ENCODE results near the gene POLR2A. TPM values are rescaled to one million over a fixed set of nuclear protein-coding genes. Genes with fewer than 3 reads are reported as not detected.

POLR2A gene
- total and polyA plus RNA-seq, 8 donors = 24.5 to 83.6 (median 53.8) TPM

GRCh38 chr17:7528842-7529241 lies 44.7 kb downstream of the POLR2A start:
- DNase-seq = no peak
- intact Hi-C loops (cut with DNase I) = no loop called here
- FAIRE-seq = no peak
- ATAC-seq = no peak
- Histone ChIP-seq H3K27me3 (no peaks in the 10 kb centered on the region), H3K9me3 (no peaks in the 10 kb centered on the region), H3K36me3 (no peaks in the 10 kb centered on the region), H3K4me1 (no peaks in the 10 kb centered on the region), H3K27ac (no peak overlapping the region), H3K4me3 (no peak overlapping the region)
- no peak for TF ChIP-seq CTCF (IDR thresholded peaks at IDR 0.05)

GRCh38 chr17:7530023-7530900 lies 46.1 kb downstream of the POLR2A start:
- Histone ChIP-seq H3K9me3 (no peaks in the 10 kb centered on the region), H3K27ac (no peak overlapping the region), H3K27me3 (no peaks in the 10 kb centered on the region), H3K36me3 (no peaks in the 10 kb centered on the region), H3K4me1 (no peaks in the 10 kb centered on the region), H3K4me3 (no peak overlapping the region)
- 82 to 85% methylated on average over 4 to 6 of the region's 6 CpGs for WGBS, 2 donors
- no peak for TF ChIP-seq CTCF (IDR thresholded peaks at IDR 0.05)
- FAIRE-seq = no peak
- ATAC-seq = no peak
- DNase-seq = no peak
- intact Hi-C loops (cut with DNase I) = no loop called here

GRCh38 chr17:7538050-7538449 lies 53.9 kb downstream of the POLR2A start:
- DNase-seq (no peak), FAIRE-seq (no peak), ATAC-seq (no peak)
- TF ChIP-seq CTCF (IDR thresholded peaks at IDR 0.05) = no peak
- no peaks in the 10 kb centered on the region for H3K4me1 ChIP-seq
- 75 to 78% methylated on average over 3 of the region's 3 CpGs for WGBS, 2 donors
- intact Hi-C loops (cut with DNase I) = no loop called here
- no peaks in the 10 kb centered on the region for H3K36me3 ChIP-seq
- no peak overlapping the region for H3K27ac ChIP-seq
- no peaks in the 10 kb centered on the region for H3K9me3 ChIP-seq
- no peak overlapping the region for H3K4me3 ChIP-seq
- H3K27me3 ChIP-seq = no peaks in the 10 kb centered on the region

GRCh38 chr17:7538891-7539545 lies 54.9 kb downstream of the POLR2A start:
- FAIRE-seq (no peak), ATAC-seq (no peak), DNase-seq (no peak)
- H3K9me3 ChIP-seq = no peaks in the 10 kb centered on the region
- intact Hi-C loops (cut with DNase I) = no loop called here
- TF ChIP-seq CTCF (IDR thresholded peaks at IDR 0.05) = no peak
- no peaks in the 10 kb centered on the region for H3K27me3 ChIP-seq
- no peak overlapping the region for H3K4me3 ChIP-seq
- 67% methylated on average over 11 of the region's 11 CpGs for WGBS, 2 donors
- H3K36me3 ChIP-seq = no peaks in the 10 kb centered on the region
- H3K27ac ChIP-seq = no peak overlapping the region
- H3K4me1 ChIP-seq = no peaks in the 10 kb centered on the region

Data from pancreas (tissue), 10 donors.